Fibroblast of lung (primary cell): ENCODE measurements around the gene PTPN20. TPM values are rescaled to one million over a fixed set of nuclear protein-coding genes. Genes with fewer than 3 reads are reported as not detected.

Experiments
- DNase-seq, 2 donors: peaks; one replicate each; pipeline versions ENCODE4 v3.0.0 to v3.0.0-alpha.2; 2010; ENCODE audit warnings: low read depth in 2 of 2
- H2AFZ ChIP-seq: 2 replicates; pipeline ENCODE4 v1.5.1; 2012; ENCODE audit warnings: low read length, control low read depth, inconsistent platforms
- H3K27ac ChIP-seq: 2 replicates; pipeline ENCODE4 v1.5.1; 2011; ENCODE audit warnings: low read length, control low read depth; ENCODE audit not compliant: insufficient read depth
- H3K27me3 ChIP-seq: 2 replicates; pipeline ENCODE4 v1.5.1; 2011; ENCODE audit warnings: mild to moderate bottlenecking, low read length; ENCODE audit not compliant: control insufficient read depth, insufficient read depth
- H3K36me3 ChIP-seq: 2 replicates; pipeline ENCODE4 v1.5.1; 2011; ENCODE audit warnings: low read length; ENCODE audit not compliant: control insufficient read depth, insufficient read depth
- H3K4me1 ChIP-seq: 2 replicates; pipeline ENCODE4 v1.5.1; 2011; ENCODE audit warnings: low read length; ENCODE audit not compliant: control insufficient read depth, insufficient read depth; ENCODE audit errors: extremely low read depth
- H3K4me2 ChIP-seq: 2 replicates; pipeline ENCODE4 v1.5.1; 2011; ENCODE audit warnings: low read length, control low read depth; ENCODE audit not compliant: insufficient read depth; ENCODE audit errors: extremely low read depth
- H3K4me3 ChIP-seq, 4 experiments: fragments of 200-600 bp in 1 of 4; sonication (generic) in 1 of 4; replicated peaks in 1 of 4; 2 replicates each; pipeline ENCODE4 v1.5.1; 2011 to 2016; ENCODE audit warnings: low read length in 4 of 4, low read depth in 3 of 4, mild to moderate bottlenecking in 3 of 4, control low read depth in 2 of 4, inconsistent platforms in 1 of 4, mixed read lengths in 1 of 4; ENCODE audit not compliant: insufficient read depth in 1 of 4; ENCODE audit errors: control extremely low read depth in 1 of 4
- H3K79me2 ChIP-seq: 2 replicates; pipeline ENCODE4 v1.5.1; 2012; ENCODE audit warnings: mild to moderate bottlenecking, low read length, inconsistent platforms; ENCODE audit not compliant: control insufficient read depth, insufficient read depth
- H3K9ac ChIP-seq: 2 replicates; pipeline ENCODE4 v1.5.1; 2011; ENCODE audit warnings: mild to moderate bottlenecking, low read length, control low read depth; ENCODE audit not compliant: insufficient read depth
- H3K9me3 ChIP-seq: 2 replicates; pipeline ENCODE4 v1.5.1; 2012; ENCODE audit warnings: low read depth, low read length; ENCODE audit not compliant: control insufficient read depth, insufficient read depth
- H4K20me1 ChIP-seq: 2 replicates; pipeline ENCODE4 v1.5.1; 2011; ENCODE audit warnings: low read length; ENCODE audit not compliant: control insufficient read depth, insufficient read depth; ENCODE audit errors: extremely low read depth
- EZH2 ChIP-seq: IDR thresholded peaks from 2 replicates; pipeline ENCODE4 v1.5.1; 2012; ENCODE audit warnings: low read length, control low read depth, mild to moderate bottlenecking; ENCODE audit errors: missing control alignments
- polyA plus RNA-seq, 2 donors: library from polyadenylated mRNA; depleted of rRNA in 1 of 2; stranded (reverse) in 1 of 2; unstranded in 1 of 2; fragments of >200 nt; gene quantifications; 2 replicates each; pipeline ENCODE4 v1.2.1, GENCODE V29; 2011 to 2012; ENCODE audit warnings: missing spikeins in 1 of 2
- total RNA-seq: library from RNA; depleted of rRNA; stranded (reverse); fragments of >200 nt; gene quantifications from 2 replicates; pipeline ENCODE4 v1.2.1, GENCODE V29; 2014
- TF ChIP-seq, protein P1 (sequence below), 2 donors: IDR thresholded peaks in 1 of 2; conservative IDR thresholded peaks in 1 of 2; 1 replicate in 1 of 2; 2 replicates in 1 of 2; pipeline ENCODE4 v1.5.1; 2011 to 2012; ENCODE audit warnings: low read length in 2 of 2, control low read depth in 1 of 2, inconsistent platforms in 1 of 2, low read depth in 1 of 2, mild to moderate bottlenecking in 1 of 2

Gene PTPN20
- total and polyA plus RNA-seq, 2 donors (not counting 1 experiment from before 2014, with no cell fraction given) = 0.23 to 0.33 TPM

- Histone ChIP-seq H3K4me2 (no peak overlapping the region), H4K20me1 (no peaks in the 10 kb centered on the region), H2AFZ (no peak overlapping the region), H3K4me1 (peaks cover 2% of the 10 kb centered on the region), H3K9ac (no peak overlapping the region), H3K9me3 (no peaks in the 10 kb centered on the region), H3K36me3 (no peaks in the 10 kb centered on the region), H3K79me2 (no peaks in the 10 kb centered on the region), H3K27me3 (no peaks in the 10 kb centered on the region), H3K27ac (no peak overlapping the region), H3K4me3 (no peak overlapping the region)
- no peak for DNase-seq
- no peak for TF ChIP-seq EZH2
- TF ChIP-seq, protein P1, sequence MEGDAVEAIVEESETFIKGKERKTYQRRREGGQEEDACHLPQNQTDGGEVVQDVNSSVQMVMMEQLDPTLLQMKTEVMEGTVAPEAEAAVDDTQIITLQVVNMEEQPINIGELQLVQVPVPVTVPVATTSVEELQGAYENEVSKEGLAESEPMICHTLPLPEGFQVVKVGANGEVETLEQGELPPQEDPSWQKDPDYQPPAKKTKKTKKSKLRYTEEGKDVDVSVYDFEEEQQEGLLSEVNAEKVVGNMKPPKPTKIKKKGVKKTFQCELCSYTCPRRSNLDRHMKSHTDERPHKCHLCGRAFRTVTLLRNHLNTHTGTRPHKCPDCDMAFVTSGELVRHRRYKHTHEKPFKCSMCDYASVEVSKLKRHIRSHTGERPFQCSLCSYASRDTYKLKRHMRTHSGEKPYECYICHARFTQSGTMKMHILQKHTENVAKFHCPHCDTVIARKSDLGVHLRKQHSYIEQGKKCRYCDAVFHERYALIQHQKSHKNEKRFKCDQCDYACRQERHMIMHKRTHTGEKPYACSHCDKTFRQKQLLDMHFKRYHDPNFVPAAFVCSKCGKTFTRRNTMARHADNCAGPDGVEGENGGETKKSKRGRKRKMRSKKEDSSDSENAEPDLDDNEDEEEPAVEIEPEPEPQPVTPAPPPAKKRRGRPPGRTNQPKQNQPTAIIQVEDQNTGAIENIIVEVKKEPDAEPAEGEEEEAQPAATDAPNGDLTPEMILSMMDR (conservative IDR thresholded peaks at IDR 0.05 in 1 of 2, IDR thresholded peaks at IDR 0.05 in 1 of 2; ENCODE audit: low read depth in 1 of 2, low read length in 2 of 2) = no peak
Measured at GRCh38 chr10:47046321-47047126, 135.3 kb downstream of the PTPN20 start.

GRCh38 chr10:47047127-47047504 lies 135.9 kb downstream of the PTPN20 start:
- H2AFZ ChIP-seq = no peak overlapping the region
- H3K4me1 ChIP-seq = peaks cover 2% of the 10 kb centered on the region
- H3K9ac ChIP-seq = no peak overlapping the region
- H3K79me2 ChIP-seq = no peaks in the 10 kb centered on the region
- no peaks in the 10 kb centered on the region for H3K9me3 ChIP-seq
- no peak for DNase-seq
- no peak for TF ChIP-seq EZH2
- TF ChIP-seq, protein P1 (conservative IDR thresholded peaks at IDR 0.05 in 1 of 2, IDR thresholded peaks at IDR 0.05 in 1 of 2; ENCODE audit: low read depth in 1 of 2, low read length in 2 of 2) = no peak
- H3K4me2 ChIP-seq = no peak overlapping the region
- no peaks in the 10 kb centered on the region for H4K20me1 ChIP-seq
- H3K27me3 ChIP-seq = no peaks in the 10 kb centered on the region
- no peak overlapping the region for H3K4me3 ChIP-seq
- H3K27ac ChIP-seq = no peak overlapping the region
- H3K36me3 ChIP-seq = no peaks in the 10 kb centered on the region

GRCh38 chr10:47047577-47048525 lies 136.6 kb downstream of the PTPN20 start:
- no peak overlapping the region for H2AFZ ChIP-seq
- H3K4me3 ChIP-seq = no peak overlapping the region
- no peaks in the 10 kb centered on the region for H3K9me3 ChIP-seq
- no peaks in the 10 kb centered on the region for H4K20me1 ChIP-seq
- H3K79me2 ChIP-seq = no peaks in the 10 kb centered on the region
- H3K4me1 ChIP-seq = peaks cover 2% of the 10 kb centered on the region
- peak; percentile 39 to 78 for DNase-seq
- H3K4me2 ChIP-seq = no peak overlapping the region
- H3K36me3 ChIP-seq = no peaks in the 10 kb centered on the region
- no peak overlapping the region for H3K27ac ChIP-seq
- TF ChIP-seq EZH2 = no peak
- TF ChIP-seq, protein P1 (conservative IDR thresholded peaks at IDR 0.05 in 1 of 2, IDR thresholded peaks at IDR 0.05 in 1 of 2; ENCODE audit: low read depth in 1 of 2, low read length in 2 of 2) = peak; percentile 83 to 91
- no peaks in the 10 kb centered on the region for H3K27me3 ChIP-seq
- no peak overlapping the region for H3K9ac ChIP-seq
